Measurements from ENCODE around the gene GGT6.

Gene GGT6

GRCh38 chr17:4559966-4560365 is 411 bp downstream of the GGT6 start:
- H3K4me3 ChIP-seq (ENCODE audit: low read depth, low read length), result no peak overlapping the region
- H3K36me3 ChIP-seq (ENCODE audit: insufficient read depth, low read length), result no peaks in the 10 kb centered on the region
- no peak overlapping the region for H2AFZ ChIP-seq (ENCODE audit: low read length, unreplicated experiment)
- no peaks in the 10 kb centered on the region for H3K27me3 ChIP-seq (ENCODE audit: insufficient read depth, low read length)
- peaks cover 2% of the 10 kb centered on the region for H3K79me2 ChIP-seq (ENCODE audit: control insufficient read depth, insufficient read depth, low read length, unreplicated experiment)
- peaks cover 16% of the 10 kb centered on the region for H3K4me1 ChIP-seq (ENCODE audit: control insufficient read depth, insufficient read depth, low read length, unreplicated experiment)
- no peak overlapping the region for H3K27ac ChIP-seq (ENCODE audit: low read depth, low read length)

- H3K4me1 ChIP-seq (ENCODE audit: control insufficient read depth, insufficient read depth, low read length, unreplicated experiment), result peaks cover 17% of the 10 kb centered on the region
- H3K36me3 ChIP-seq (ENCODE audit: insufficient read depth, low read length), result no peaks in the 10 kb centered on the region
- H2AFZ ChIP-seq (ENCODE audit: low read length, unreplicated experiment), result no peak overlapping the region
- H3K27me3 ChIP-seq (ENCODE audit: insufficient read depth, low read length), result no peaks in the 10 kb centered on the region
- peaks cover 9% of the 10 kb centered on the region for H3K79me2 ChIP-seq (ENCODE audit: control insufficient read depth, insufficient read depth, low read length, unreplicated experiment)
- H3K4me3 ChIP-seq (ENCODE audit: low read depth, low read length), result no peak overlapping the region
- H3K27ac ChIP-seq (ENCODE audit: low read depth, low read length), result no peak overlapping the region
These were observed 1.1 kb downstream of the GGT6 start for GRCh38 chr17:4559139-4559791.

- peaks cover 24% of the 10 kb centered on the region for H3K4me1 ChIP-seq (ENCODE audit: control insufficient read depth, insufficient read depth, low read length, unreplicated experiment)
- H3K79me2 ChIP-seq (ENCODE audit: control insufficient read depth, insufficient read depth, low read length, unreplicated experiment), result peaks cover 17% of the 10 kb centered on the region
- H3K27ac ChIP-seq (ENCODE audit: low read depth, low read length), result no peak overlapping the region
- no peak overlapping the region for H3K4me3 ChIP-seq (ENCODE audit: low read depth, low read length)
- no peak overlapping the region for H2AFZ ChIP-seq (ENCODE audit: low read length, unreplicated experiment)
- H3K36me3 ChIP-seq (ENCODE audit: insufficient read depth, low read length), result no peaks in the 10 kb centered on the region
- H3K27me3 ChIP-seq (ENCODE audit: insufficient read depth, low read length), result no peaks in the 10 kb centered on the region
These were observed 1.9 kb downstream of the GGT6 start for GRCh38 chr17:4558347-4558971.

GRCh38 chr17:4557626-4558346 is 2.6 kb downstream of the GGT6 start:
- peaks cover 19% of the 10 kb centered on the region for H3K79me2 ChIP-seq (ENCODE audit: control insufficient read depth, insufficient read depth, low read length, unreplicated experiment)
- peaks cover 19% of the 10 kb centered on the region for H3K4me1 ChIP-seq (ENCODE audit: control insufficient read depth, insufficient read depth, low read length, unreplicated experiment)
- peaks cover 3% of the 10 kb centered on the region; the same call in 1 of the 2 replicates for H3K36me3 ChIP-seq (ENCODE audit: insufficient read depth, low read length)
- H3K27me3 ChIP-seq (ENCODE audit: insufficient read depth, low read length), result no peaks in the 10 kb centered on the region
- H2AFZ ChIP-seq (ENCODE audit: low read length, unreplicated experiment), result no peak overlapping the region
- no peak overlapping the region for H3K4me3 ChIP-seq (ENCODE audit: low read depth, low read length)
- no peak overlapping the region for H3K27ac ChIP-seq (ENCODE audit: low read depth, low read length)

GRCh38 chr17:4556996-4557395 is 3.4 kb downstream of the GGT6 start:
- Histone ChIP-seq H2AFZ (ENCODE audit: low read length, unreplicated experiment) (no peak overlapping the region), H3K79me2 (ENCODE audit: control insufficient read depth, insufficient read depth, low read length, unreplicated experiment) (peaks cover 22% of the 10 kb centered on the region), H3K4me3 (ENCODE audit: low read depth, low read length) (no peak overlapping the region), H3K4me1 (ENCODE audit: control insufficient read depth, insufficient read depth, low read length, unreplicated experiment) (peaks cover 15% of the 10 kb centered on the region), H3K27ac (ENCODE audit: low read depth, low read length) (no peak overlapping the region), H3K27me3 (ENCODE audit: insufficient read depth, low read length) (no peaks in the 10 kb centered on the region), H3K36me3 (ENCODE audit: insufficient read depth, low read length) (peaks cover 9% of the 10 kb centered on the region; the same call in 1 of the 2 replicates)

- peaks cover 10% of the 10 kb centered on the region; the same call in 1 of the 2 replicates for H3K36me3 ChIP-seq (ENCODE audit: insufficient read depth, low read length)
- peak overlapping the region; percentile 75 for H3K4me3 ChIP-seq (ENCODE audit: low read depth, low read length)
- H3K27me3 ChIP-seq (ENCODE audit: insufficient read depth, low read length), result no peaks in the 10 kb centered on the region
- peaks cover 15% of the 10 kb centered on the region for H3K4me1 ChIP-seq (ENCODE audit: control insufficient read depth, insufficient read depth, low read length, unreplicated experiment)
- H3K79me2 ChIP-seq (ENCODE audit: control insufficient read depth, insufficient read depth, low read length, unreplicated experiment), result peaks cover 22% of the 10 kb centered on the region
- H3K27ac ChIP-seq (ENCODE audit: low read depth, low read length), result peak overlapping the region; percentile 44; the same call in 1 of the 2 replicates
- H2AFZ ChIP-seq (ENCODE audit: low read length, unreplicated experiment), result peak overlapping the region; percentile 78
These were observed 4.3 kb downstream of the GGT6 start for GRCh38 chr17:4555873-4556759.

GRCh38 chr17:4554997-4555799 is 5.2 kb downstream of the GGT6 start, which contains the start of gene MYBBP1A:
Gene MYBBP1A, minus strand, starts transcription at chr17:4555384. Its CDS starts 60 bp downstream, at chr17:4555324.
- Histone ChIP-seq H3K4me1 (ENCODE audit: control insufficient read depth, insufficient read depth, low read length, unreplicated experiment) (peaks cover 15% of the 10 kb centered on the region), H3K27ac (ENCODE audit: low read depth, low read length) (peak within 1 kb of the TSS; percentile 44; the same call in 1 of the 2 replicates), H3K4me3 (ENCODE audit: low read depth, low read length) (peak within 1 kb of the TSS; percentile 75), H3K36me3 (ENCODE audit: insufficient read depth, low read length) (peaks cover 18% of the 10 kb centered on the region; the same call in 1 of the 2 replicates), H3K27me3 (ENCODE audit: insufficient read depth, low read length) (no peaks in the 10 kb centered on the region), H2AFZ (ENCODE audit: low read length, unreplicated experiment) (peak within 1 kb of the TSS; percentile 78), H3K79me2 (ENCODE audit: control insufficient read depth, insufficient read depth, low read length, unreplicated experiment) (peaks cover 22% of the 10 kb centered on the region)

GRCh38 chr17:4554441-4554996 is 5.9 kb downstream of the GGT6 start:
- H3K4me1 ChIP-seq (ENCODE audit: control insufficient read depth, insufficient read depth, low read length, unreplicated experiment), result peaks cover 15% of the 10 kb centered on the region
- H3K4me3 ChIP-seq (ENCODE audit: low read depth, low read length), result peak overlapping the region; percentile 75
- no peak overlapping the region for H3K27ac ChIP-seq (ENCODE audit: low read depth, low read length)
- no peak overlapping the region for H2AFZ ChIP-seq (ENCODE audit: low read length, unreplicated experiment)
- peaks cover 22% of the 10 kb centered on the region for H3K79me2 ChIP-seq (ENCODE audit: control insufficient read depth, insufficient read depth, low read length, unreplicated experiment)
- H3K36me3 ChIP-seq (ENCODE audit: insufficient read depth, low read length), result peaks cover 22% of the 10 kb centered on the region; the same call in 1 of the 2 replicates
- no peaks in the 10 kb centered on the region for H3K27me3 ChIP-seq (ENCODE audit: insufficient read depth, low read length)

GRCh38 chr17:4553669-4554068 is 6.7 kb downstream of the GGT6 start:
- Histone ChIP-seq H3K4me3 (ENCODE audit: low read depth, low read length) (peak overlapping the region; percentile 75), H3K27ac (ENCODE audit: low read depth, low read length) (no peak overlapping the region), H3K79me2 (ENCODE audit: control insufficient read depth, insufficient read depth, low read length, unreplicated experiment) (peaks cover 22% of the 10 kb centered on the region), H2AFZ (ENCODE audit: low read length, unreplicated experiment) (no peak overlapping the region), H3K27me3 (ENCODE audit: insufficient read depth, low read length) (no peaks in the 10 kb centered on the region), H3K4me1 (ENCODE audit: control insufficient read depth, insufficient read depth, low read length, unreplicated experiment) (peaks cover 19% of the 10 kb centered on the region), H3K36me3 (ENCODE audit: insufficient read depth, low read length) (peaks cover 22% of the 10 kb centered on the region; the same call in 1 of the 2 replicates)

Data from ACC112 (cell line).